ENCODE results near the gene XRN1. TPM values are rescaled to one million over a fixed set of nuclear protein-coding genes. Genes with fewer than 3 reads are reported as not detected.

Gene XRN1
- total RNA-seq, 4 donors from 2014 or later, result 43.2 to 148 (median 61.8) TPM

GRCh38 chr3:142278451-142278850 lies 169.4 kb downstream of the XRN1 start:
- no peak for TF ChIP-seq POLR2A (IDR thresholded peaks at IDR 0.05)
- no peak for TF ChIP-seq CTCF (IDR thresholded peaks at IDR 0.05)
- Histone ChIP-seq H3K4me1 (peaks cover 9 to 17% of the 10 kb centered on the region in 2 donors), H3K9me3 (no peaks in the 10 kb centered on the region), H3K27me3 (no peaks in the 10 kb centered on the region), H3K27ac (no peak overlapping the region), H3K36me3 (no peaks in the 10 kb centered on the region), H3K4me3 (replicated peaks in 1 of 3) (no peak overlapping the region)
- 33 to 39% methylated on average over 2 of the region's 2 CpGs for WGBS, 2 donors
- DNase-seq, result peak in 1 of 2 donors; percentile 6
- intact Hi-C loops (cut with DNase I), result loop anchor here (5.0 to 10.0 kb wide), 2 partner anchors 94 to 151 kb away; no protein-coding TSS in a partner anchor

GRCh38 chr3:142276781-142277180 lies 171.1 kb downstream of the XRN1 start:
- intact Hi-C loops (cut with DNase I), result loop anchor here (5.0 to 10.0 kb wide), 2 partner anchors 92 to 149 kb away; no protein-coding TSS in a partner anchor

GRCh38 chr3:142275856-142276255 lies 172.0 kb downstream of the XRN1 start:
- TF ChIP-seq CTCF (IDR thresholded peaks at IDR 0.05) (no peak), POLR2A (IDR thresholded peaks at IDR 0.05) (no peak)
- Histone ChIP-seq H3K27ac (no peak overlapping the region), H3K4me1 (peaks cover 9 to 17% of the 10 kb centered on the region in 2 donors), H3K9me3 (no peaks in the 10 kb centered on the region), H3K36me3 (no peaks in the 10 kb centered on the region), H3K27me3 (no peaks in the 10 kb centered on the region), H3K4me3 (replicated peaks in 1 of 3) (no peak overlapping the region)
- intact Hi-C loops (cut with DNase I), result loop anchor here (5.0 to 10.0 kb wide), 2 partner anchors 91 to 149 kb away; no protein-coding TSS in a partner anchor
- no peak for DNase-seq
- WGBS, 2 donors, result 62 to 85% methylated on average over 2 of the region's 2 CpGs

More at GRCh38 chr3:142276781-142277180, 171.1 kb downstream of the XRN1 start:
- Histone ChIP-seq H3K4me1 (peaks cover 9 to 17% of the 10 kb centered on the region in 2 donors), H3K4me3 (replicated peaks in 1 of 3) (no peak overlapping the region), H3K36me3 (no peaks in the 10 kb centered on the region), H3K27me3 (no peaks in the 10 kb centered on the region), H3K9me3 (no peaks in the 10 kb centered on the region), H3K27ac (peak overlapping the region in 1 of 3 donors; percentile 22)
- TF ChIP-seq CTCF (IDR thresholded peaks at IDR 0.05) (no peak), POLR2A (IDR thresholded peaks at IDR 0.05) (no peak)
- WGBS, 2 donors, result 45 to 58% methylated on average over 2 of the region's 2 CpGs
- DNase-seq, result no peak

GRCh38 chr3:142274908-142275307 lies 172.9 kb downstream of the XRN1 start:
- no peak for DNase-seq
- H3K27me3 ChIP-seq, result no peaks in the 10 kb centered on the region
- H3K27ac ChIP-seq, result no peak overlapping the region
- H3K9me3 ChIP-seq, result no peaks in the 10 kb centered on the region
- WGBS, 2 donors, result 95 to 100% methylated on average over 1 of the region's 1 CpG
- intact Hi-C loops (cut with DNase I), result loop anchor here (5.0 to 10.0 kb wide), 2 partner anchors 90 to 148 kb away; no protein-coding TSS in a partner anchor
- peaks cover 9 to 17% of the 10 kb centered on the region in 2 donors for H3K4me1 ChIP-seq
- no peaks in the 10 kb centered on the region for H3K36me3 ChIP-seq
- TF ChIP-seq CTCF (IDR thresholded peaks at IDR 0.05), result no peak
- no peak for TF ChIP-seq POLR2A (IDR thresholded peaks at IDR 0.05)
- H3K4me3 ChIP-seq (replicated peaks in 1 of 3), result no peak overlapping the region

GRCh38 chr3:142273501-142273900 lies 174.3 kb downstream of the XRN1 start:
- H3K4me3 ChIP-seq (replicated peaks in 1 of 3), result no peak overlapping the region
- intact Hi-C loops (cut with DNase I), result loop anchor here (10.0 kb wide), 1 partner anchor 89 kb away; no protein-coding TSS in a partner anchor
- no peak for DNase-seq
- no peaks in the 10 kb centered on the region for H3K36me3 ChIP-seq
- no peaks in the 10 kb centered on the region for H3K9me3 ChIP-seq
- no peak overlapping the region for H3K27ac ChIP-seq
- H3K27me3 ChIP-seq, result no peaks in the 10 kb centered on the region
- TF ChIP-seq CTCF (IDR thresholded peaks at IDR 0.05) (no peak), POLR2A (IDR thresholded peaks at IDR 0.05) (no peak)
- peaks cover 9 to 12% of the 10 kb centered on the region in 2 donors for H3K4me1 ChIP-seq
